ENCODE data around the gene PCDH8. TPM values are rescaled to one million over a fixed set of nuclear protein-coding genes. Genes with fewer than 3 reads are reported as not detected.

The PCDH8 gene
- total and polyA plus RNA-seq, 5 donors, result not detected

DNA sequence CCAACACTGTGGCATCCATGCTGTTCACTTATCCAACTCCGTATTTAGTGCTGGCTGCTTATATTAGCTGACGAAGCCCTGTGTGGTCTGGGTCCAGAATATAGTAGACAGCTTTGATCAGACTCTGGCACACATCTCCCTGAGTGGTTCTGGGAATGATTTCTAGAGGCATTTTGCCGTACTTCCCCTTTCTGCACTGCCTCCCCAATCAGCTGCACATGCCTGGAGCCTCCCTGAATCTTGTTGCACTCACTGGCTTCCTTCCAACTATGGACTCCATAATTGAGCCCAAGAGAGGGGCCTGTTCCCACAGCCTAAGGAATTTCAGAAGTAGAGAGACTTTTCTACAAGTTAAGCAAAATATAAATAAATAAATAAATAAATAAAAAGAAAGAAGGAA, 30.4 kb upstream of the PCDH8 start:
- intact Hi-C loops (cut with DNase I), result no loop called here
- Histone ChIP-seq H3K27me3 (ENCODE audit: control insufficient read depth, insufficient read depth) (peaks cover 2% of the 10 kb centered on the region), H3K4me1 (ENCODE audit: control insufficient read depth, insufficient read depth, low read length) (no peaks in the 10 kb centered on the region), H3K9me3 (ENCODE audit: control insufficient read depth, low read length) (no peaks in the 10 kb centered on the region), H3K27ac (ENCODE audit: low read length) (no peak overlapping the region), H3K4me3 (ENCODE audit: low read length) (no peak overlapping the region)
- ATAC-seq (no peak), DNase-seq (no peak)
- 46% methylated on average over 3 of the region's 3 CpGs for WGBS

DNA sequence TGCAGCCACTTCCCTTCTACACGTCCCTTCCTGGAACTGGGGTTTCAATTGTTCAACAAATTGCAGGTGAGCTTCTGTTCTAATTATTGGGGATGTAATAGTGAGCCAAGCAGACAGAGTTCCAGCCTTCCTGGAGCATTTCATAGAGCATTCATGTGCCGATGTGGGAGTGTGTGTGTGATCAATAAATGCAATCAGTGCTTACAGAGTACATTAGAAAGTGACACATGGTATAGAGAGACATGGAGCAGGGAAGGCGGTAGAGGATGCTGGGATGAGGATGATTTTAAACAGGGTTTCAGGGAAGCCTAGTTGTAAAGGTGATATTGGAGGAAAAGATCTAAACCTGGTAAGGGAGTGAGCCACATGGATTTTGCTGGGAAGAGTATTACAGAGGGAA, 21.7 kb upstream of the PCDH8 start:
- 78% methylated on average over 3 of the region's 3 CpGs for WGBS
- DNase-seq (no peak), ATAC-seq (no peak)
- Histone ChIP-seq H3K4me1 (ENCODE audit: control insufficient read depth, insufficient read depth, low read length) (no peaks in the 10 kb centered on the region), H3K4me3 (ENCODE audit: low read length) (no peak overlapping the region), H3K27ac (ENCODE audit: low read length) (no peak overlapping the region), H3K27me3 (ENCODE audit: control insufficient read depth, insufficient read depth) (no peaks in the 10 kb centered on the region), H3K9me3 (ENCODE audit: control insufficient read depth, low read length) (no peaks in the 10 kb centered on the region)
- intact Hi-C loops (cut with DNase I), result no loop called here

DNA sequence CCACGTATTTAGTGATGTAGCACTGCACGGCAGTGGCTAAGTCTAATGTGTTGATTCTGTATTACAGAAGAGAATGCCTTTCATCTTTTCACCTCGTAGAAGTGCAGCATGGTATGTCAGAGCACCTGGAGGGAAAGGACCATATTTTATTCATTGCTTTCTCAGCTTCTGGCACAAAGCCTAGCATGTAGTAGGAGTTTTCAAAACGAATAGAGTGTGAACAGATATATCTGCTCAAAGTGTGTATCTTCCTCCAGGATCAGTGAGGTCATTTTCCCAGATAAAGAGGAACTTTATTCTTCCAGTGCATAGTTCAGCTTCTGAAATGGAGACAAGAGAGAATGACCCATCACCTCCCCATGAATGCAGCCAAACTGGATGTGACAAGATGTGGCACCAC, 21.2 kb upstream of the PCDH8 start:
- Histone ChIP-seq H3K9me3 (ENCODE audit: control insufficient read depth, low read length) (no peaks in the 10 kb centered on the region), H3K4me1 (ENCODE audit: control insufficient read depth, insufficient read depth, low read length) (no peaks in the 10 kb centered on the region), H3K27me3 (ENCODE audit: control insufficient read depth, insufficient read depth) (no peaks in the 10 kb centered on the region), H3K4me3 (ENCODE audit: low read length) (no peak overlapping the region), H3K27ac (ENCODE audit: low read length) (no peak overlapping the region)
- intact Hi-C loops (cut with DNase I), result no loop called here
- ATAC-seq, result no peak
- 55% methylated on average over 4 of the region's 4 CpGs for WGBS
- DNase-seq, result no peak

DNA sequence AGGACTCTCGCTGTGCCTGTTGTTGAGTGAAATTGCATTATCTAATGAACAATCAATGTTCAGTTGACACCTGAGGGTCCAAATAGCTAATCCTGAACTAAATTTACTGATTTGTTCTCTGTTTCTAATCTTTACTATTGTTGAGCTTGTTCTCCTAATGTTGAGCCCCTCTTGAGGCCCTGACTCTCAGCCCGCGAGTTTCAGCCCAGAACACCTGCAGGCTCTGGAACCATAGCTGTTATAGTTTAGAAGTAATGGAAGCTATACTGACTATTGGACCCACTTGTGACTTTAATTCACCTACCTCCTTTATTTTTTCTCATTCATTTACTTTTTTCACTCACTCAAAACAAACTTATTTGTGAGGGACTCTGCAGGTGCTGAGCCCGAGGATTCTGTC, 20.6 kb upstream of the PCDH8 start:
- Histone ChIP-seq H3K4me3 (ENCODE audit: low read length) (no peak overlapping the region), H3K9me3 (ENCODE audit: control insufficient read depth, low read length) (no peaks in the 10 kb centered on the region), H3K4me1 (ENCODE audit: control insufficient read depth, insufficient read depth, low read length) (no peaks in the 10 kb centered on the region), H3K27ac (ENCODE audit: low read length) (no peak overlapping the region), H3K27me3 (ENCODE audit: control insufficient read depth, insufficient read depth) (no peaks in the 10 kb centered on the region)
- WGBS, result 87% methylated on average over 4 of the region's 4 CpGs
- DNase-seq, result no peak
- ATAC-seq, result no peak
- intact Hi-C loops (cut with DNase I), result no loop called here

DNA sequence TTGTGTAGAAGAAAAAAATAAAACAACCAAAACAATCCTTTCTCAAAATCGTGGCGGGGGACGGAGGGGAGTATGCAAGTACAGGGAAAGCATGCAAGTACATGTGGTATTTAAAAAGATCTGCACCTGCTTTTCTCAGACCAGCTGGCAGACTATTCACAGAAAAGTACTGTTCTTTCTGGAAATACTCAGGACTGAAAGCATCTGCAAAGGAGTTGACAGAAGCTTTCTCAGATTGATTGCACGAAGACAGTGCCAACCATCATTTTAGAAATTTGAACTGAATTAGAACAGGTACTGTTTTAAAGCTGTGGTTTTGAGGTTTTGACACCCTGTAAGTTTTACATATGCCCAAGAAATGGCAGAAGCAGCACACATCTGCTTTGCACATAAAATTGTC, 19.8 kb upstream of the PCDH8 start:
- ATAC-seq (no peak), DNase-seq (no peak)
- intact Hi-C loops (cut with DNase I), result no loop called here
- H3K27ac ChIP-seq (ENCODE audit: low read length), result no peak overlapping the region
- WGBS, result 67% methylated on average over 4 of the region's 4 CpGs
- no peak overlapping the region for H3K4me3 ChIP-seq (ENCODE audit: low read length)
- no peaks in the 10 kb centered on the region for H3K4me1 ChIP-seq (ENCODE audit: control insufficient read depth, insufficient read depth, low read length)
- H3K9me3 ChIP-seq (ENCODE audit: control insufficient read depth, low read length), result no peaks in the 10 kb centered on the region
- no peaks in the 10 kb centered on the region for H3K27me3 ChIP-seq (ENCODE audit: control insufficient read depth, insufficient read depth)

DNA sequence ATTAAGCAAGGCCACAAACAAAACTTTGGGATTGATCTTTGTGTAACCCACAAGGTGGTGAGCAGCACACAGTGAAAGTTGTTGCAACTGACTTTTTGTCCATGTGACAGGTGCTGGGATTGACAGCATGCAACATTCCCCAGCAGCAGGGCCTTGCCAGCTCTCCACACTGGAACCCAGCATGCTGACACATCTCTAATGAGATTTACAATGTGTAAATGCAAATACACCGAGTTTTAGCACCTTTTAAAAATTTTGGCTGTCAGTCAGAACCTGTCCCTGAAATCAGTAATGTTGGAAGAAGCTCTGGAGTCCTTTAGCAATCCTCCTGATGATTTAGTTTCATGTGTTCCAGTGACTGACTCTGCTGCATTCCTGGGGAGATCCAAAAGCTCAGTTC, 16.5 kb upstream of the PCDH8 start:
- intact Hi-C loops (cut with DNase I), result no loop called here
- H3K9me3 ChIP-seq (ENCODE audit: control insufficient read depth, low read length), result no peaks in the 10 kb centered on the region
- no peaks in the 10 kb centered on the region for H3K4me1 ChIP-seq (ENCODE audit: control insufficient read depth, insufficient read depth, low read length)

DNA sequence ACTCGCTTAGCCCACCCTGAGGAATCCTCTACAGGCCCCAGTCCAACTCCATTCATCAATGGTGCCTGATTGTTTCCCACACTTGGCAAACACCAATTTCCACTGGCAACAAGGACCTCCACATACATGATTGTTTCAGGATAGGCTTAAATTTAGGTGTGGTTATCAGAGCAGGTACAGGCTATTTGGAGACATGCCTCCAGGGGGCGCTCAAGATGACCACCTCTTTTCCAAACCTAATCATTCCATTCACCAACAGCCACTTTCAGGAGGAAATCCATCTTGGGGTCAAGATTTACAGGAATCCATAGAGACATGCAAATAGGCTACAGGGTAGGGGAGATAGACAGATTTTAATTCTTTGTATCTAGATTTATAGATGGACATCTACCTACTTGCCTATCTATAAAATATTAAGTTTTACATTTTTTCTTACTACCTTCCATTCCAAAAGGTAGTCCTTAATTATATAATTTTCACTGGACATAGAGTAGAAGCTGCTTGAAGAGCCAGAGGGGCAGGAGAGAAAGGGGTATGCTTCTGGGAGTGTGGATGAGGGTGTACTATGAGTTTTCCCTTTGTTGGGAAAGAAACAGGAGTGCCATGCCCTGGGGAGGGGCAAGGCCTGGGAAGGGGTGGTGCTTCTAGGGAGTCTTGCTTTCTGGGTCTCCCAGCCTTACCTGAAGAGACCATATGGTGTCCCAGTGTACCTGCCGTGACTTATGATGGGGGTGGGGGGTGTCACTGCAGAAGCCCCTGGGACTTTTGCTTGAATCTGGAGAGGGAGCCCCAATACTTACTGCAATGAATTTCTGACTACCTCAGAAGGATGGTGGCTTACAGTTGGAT, 14.1 kb upstream of the PCDH8 start:
- intact Hi-C loops (cut with DNase I), result no loop called here
- Histone ChIP-seq H3K27me3 (ENCODE audit: control insufficient read depth, insufficient read depth) (no peaks in the 10 kb centered on the region), H3K4me3 (ENCODE audit: low read length) (no peak overlapping the region), H3K4me1 (ENCODE audit: control insufficient read depth, insufficient read depth, low read length) (no peaks in the 10 kb centered on the region), H3K9me3 (ENCODE audit: control insufficient read depth, low read length) (no peaks in the 10 kb centered on the region), H3K27ac (ENCODE audit: low read length) (no peak overlapping the region)
- 46% methylated on average over 3 of the region's 3 CpGs for whole genome bisulfite sequencing
- ATAC-seq (no peak), DNase-seq (peak in 1 of 3 donors; percentile 59)

More for the DNA sequence above, 16.5 kb upstream of the PCDH8 start:
- no peak for DNase-seq
- no peaks in the 10 kb centered on the region for H3K27me3 ChIP-seq (ENCODE audit: control insufficient read depth, insufficient read depth)
- 14% methylated on average over 1 of the region's 1 CpG for whole genome bisulfite sequencing
- no peak overlapping the region for H3K27ac ChIP-seq (ENCODE audit: low read length)
- no peak for ATAC-seq
- H3K4me3 ChIP-seq (ENCODE audit: low read length), result no peak overlapping the region

DNA sequence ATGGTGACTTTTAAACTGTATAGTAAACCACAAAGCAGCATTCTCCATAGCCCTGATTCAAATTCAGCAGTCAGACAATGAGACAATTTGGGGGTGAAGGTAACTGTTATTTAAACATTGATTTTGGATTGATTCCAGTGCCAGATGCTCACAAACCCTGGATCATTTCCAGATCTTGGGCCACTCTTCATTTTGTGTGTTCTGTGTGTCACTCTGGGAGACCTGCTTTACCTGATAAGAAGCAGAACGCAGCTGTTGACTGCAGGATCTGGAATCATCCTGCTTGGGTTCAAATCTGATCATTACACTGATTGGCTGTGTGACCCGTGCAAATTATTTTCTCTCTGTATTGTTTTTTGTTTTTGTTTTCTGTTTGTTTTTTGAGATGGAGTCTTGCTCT, 4.0 kb upstream of the PCDH8 start:
- no peaks in the 10 kb centered on the region for H3K4me1 ChIP-seq (ENCODE audit: control insufficient read depth, insufficient read depth, low read length)
- no peak overlapping the region for H3K27ac ChIP-seq (ENCODE audit: low read length)
- 49% methylated on average over 2 of the region's 2 CpGs for WGBS
- H3K27me3 ChIP-seq (ENCODE audit: control insufficient read depth, insufficient read depth), result no peaks in the 10 kb centered on the region
- no peak overlapping the region for H3K4me3 ChIP-seq (ENCODE audit: low read length)
- intact Hi-C loops (cut with DNase I), result no loop called here
- no peak for ATAC-seq
- H3K9me3 ChIP-seq (ENCODE audit: control insufficient read depth, low read length), result no peaks in the 10 kb centered on the region
- no peak for DNase-seq

DNA sequence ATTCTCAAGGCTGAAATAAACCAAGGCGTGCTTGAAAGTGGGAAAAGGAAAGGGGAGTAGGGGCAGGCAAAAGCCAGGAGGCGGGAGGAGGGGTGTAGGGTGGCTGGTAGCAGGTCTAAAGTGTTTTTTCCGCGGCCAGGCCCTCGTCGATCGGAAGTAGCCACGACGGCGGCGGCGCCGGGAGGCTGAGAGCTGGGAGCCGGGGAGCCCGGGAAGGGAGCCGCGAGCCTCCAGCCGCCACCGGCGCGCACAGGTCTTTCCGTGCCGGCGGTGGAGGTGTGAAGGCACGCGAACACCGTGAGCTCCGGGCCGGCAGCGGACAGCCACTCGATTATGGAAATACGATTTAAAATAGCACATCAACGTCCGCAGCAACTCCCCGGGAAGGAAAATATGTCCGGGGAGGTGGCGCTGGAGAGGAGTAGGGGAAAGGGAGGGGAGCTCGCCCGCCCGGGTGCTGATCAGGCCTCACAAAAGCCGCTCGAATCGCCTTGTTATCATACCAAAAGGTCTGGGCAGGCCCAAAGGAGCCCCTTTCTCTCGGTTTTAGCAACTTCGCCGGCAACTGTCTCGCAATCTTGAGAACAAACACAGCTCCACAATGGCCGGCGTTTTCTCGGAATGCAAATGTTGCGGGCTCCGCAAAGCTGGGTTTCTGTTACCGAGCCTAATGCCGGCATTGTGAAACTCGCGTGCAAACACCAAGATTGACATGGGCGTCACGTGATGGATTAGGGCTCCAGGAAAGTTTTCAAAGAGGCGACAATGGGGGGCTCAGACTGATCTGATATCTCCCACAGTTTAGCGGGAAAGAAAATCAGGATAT, 2.9 kb upstream of the PCDH8 start:
- peaks cover 2% of the 10 kb centered on the region for H3K4me1 ChIP-seq (ENCODE audit: control insufficient read depth, insufficient read depth, low read length)
- intact Hi-C loops (cut with DNase I), result no loop called here
- H3K27ac ChIP-seq (ENCODE audit: low read length), result no peak overlapping the region
- WGBS, result 1% methylated on average over 60 of the region's 60 CpGs
- DNase-seq (peak; percentile 22 to 67 (median 56)), ATAC-seq (peak; percentile 70 to 76)
- no peaks in the 10 kb centered on the region for H3K27me3 ChIP-seq (ENCODE audit: control insufficient read depth, insufficient read depth)
- peak overlapping the region; percentile 70 for H3K4me3 ChIP-seq (ENCODE audit: low read length)
- H3K9me3 ChIP-seq (ENCODE audit: control insufficient read depth, low read length), result no peaks in the 10 kb centered on the region

DNA sequence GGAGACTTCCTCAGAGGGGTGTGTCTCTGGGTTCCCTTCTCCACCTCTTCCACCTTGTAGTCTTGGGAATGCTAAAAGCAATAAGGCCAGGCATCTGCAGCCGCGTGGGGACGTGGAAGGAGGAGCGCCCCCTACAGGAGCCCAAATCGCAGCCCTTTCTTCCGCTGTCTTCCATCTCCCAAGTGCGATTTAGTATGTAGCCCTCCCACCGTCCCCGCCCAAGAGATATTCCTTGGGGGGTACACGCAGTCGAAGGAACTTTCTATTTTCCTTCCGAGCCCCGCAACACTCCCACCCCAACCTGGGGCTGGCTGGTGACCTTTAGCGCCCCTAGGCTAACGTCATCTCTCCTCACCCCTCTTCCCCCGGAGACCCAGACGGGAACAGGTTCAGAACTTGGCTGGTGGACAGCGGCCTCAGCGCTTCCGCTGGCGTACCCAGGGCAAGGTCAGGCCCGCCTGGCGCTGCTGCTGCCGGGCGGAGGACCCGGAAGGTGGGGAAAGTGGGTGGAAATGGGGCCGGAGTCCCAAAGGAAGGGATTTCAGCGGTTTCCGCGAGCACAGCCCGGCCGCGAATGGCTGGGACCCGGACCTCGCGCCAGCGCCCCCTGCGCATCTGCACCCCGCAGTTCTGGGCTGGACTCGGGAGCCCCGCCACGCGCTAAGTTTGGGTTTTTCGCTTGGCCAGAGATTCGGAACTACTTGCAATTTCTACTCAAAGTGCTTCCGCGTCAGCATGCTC, 2.1 kb upstream of the PCDH8 start:
- under 1% methylated on average over 47 of the region's 47 CpGs for WGBS
- H3K9me3 ChIP-seq (ENCODE audit: control insufficient read depth, low read length), result no peaks in the 10 kb centered on the region
- H3K27me3 ChIP-seq (ENCODE audit: control insufficient read depth, insufficient read depth), result no peaks in the 10 kb centered on the region
- no peak overlapping the region for H3K27ac ChIP-seq (ENCODE audit: low read length)
- H3K4me3 ChIP-seq (ENCODE audit: low read length), result peak overlapping the region; percentile 70
- DNase-seq (peak; percentile 81 to 92 (median 88)), ATAC-seq (peak; percentile 92 to 94)
- intact Hi-C loops (cut with DNase I), result no loop called here
- peaks cover 2% of the 10 kb centered on the region for H3K4me1 ChIP-seq (ENCODE audit: control insufficient read depth, insufficient read depth, low read length)

DNA sequence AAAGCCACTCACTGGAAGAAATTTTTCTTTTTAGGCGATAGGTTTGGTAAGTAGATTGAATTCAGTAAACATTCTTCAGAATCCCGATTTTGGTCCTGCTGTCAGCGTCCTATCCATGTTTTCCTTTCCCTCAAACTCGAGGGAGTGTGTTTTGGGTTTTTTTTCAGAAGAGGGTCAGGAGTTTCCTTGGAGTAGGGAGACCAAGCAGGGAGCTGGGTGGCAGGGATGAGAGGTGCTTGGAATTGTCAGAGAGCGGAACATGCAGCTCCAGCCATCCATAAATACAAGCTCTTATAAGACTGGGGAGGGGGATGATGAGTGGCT, 1.6 kb upstream of the PCDH8 start:
- ATAC-seq (no peak), DNase-seq (peak in 1 of 3 donors; percentile 27)
- Histone ChIP-seq H3K4me3 (ENCODE audit: low read length) (no peak overlapping the region), H3K4me1 (ENCODE audit: control insufficient read depth, insufficient read depth, low read length) (peaks cover 2% of the 10 kb centered on the region), H3K27me3 (ENCODE audit: control insufficient read depth, insufficient read depth) (no peaks in the 10 kb centered on the region), H3K9me3 (ENCODE audit: control insufficient read depth, low read length) (no peaks in the 10 kb centered on the region), H3K27ac (ENCODE audit: low read length) (no peak overlapping the region)
- 7% methylated on average over 5 of the region's 5 CpGs for WGBS
- intact Hi-C loops (cut with DNase I), result no loop called here

All from right cardiac atrium (tissue), 5 donors.